H9 (cell line): Measurements from ENCODE around the gene DBR1. TPM values are rescaled to one million over a fixed set of nuclear protein-coding genes. Genes with fewer than 3 reads are reported as not detected.

ENCODE experiments used
- DNase-seq: peaks from one replicate; pipeline ENCODE4 v3.0.0-alpha.2; 2017
- H2AFZ ChIP-seq: one replicate; pipeline ENCODE4 v1.6.1; 2013; ENCODE audit warnings: mild to moderate bottlenecking, low read length, control low read depth, moderate library complexity
- H2AK5ac ChIP-seq: 2 replicates; pipeline ENCODE4 v1.6.1; 2013; ENCODE audit warnings: low read length, control low read depth, mixed read lengths; ENCODE audit not compliant: insufficient read length
- H2BK120ac ChIP-seq: one replicate; pipeline ENCODE4 v1.6.1; 2013; ENCODE audit warnings: low read depth, mild to moderate bottlenecking, low read length, control low read depth, inconsistent platforms; ENCODE audit not compliant: poor library complexity, severe bottlenecking
- H2BK12ac ChIP-seq: 2 replicates; pipeline ENCODE4 v1.6.1; 2013; ENCODE audit warnings: low read length, control low read depth, mixed read lengths, low read depth; ENCODE audit not compliant: insufficient read length
- H2BK15ac ChIP-seq: 2 replicates; pipeline ENCODE4 v1.6.1; 2013; ENCODE audit warnings: low read depth, low read length, control low read depth
- H2BK20ac ChIP-seq: one replicate; pipeline ENCODE4 v1.6.1; 2013; ENCODE audit warnings: low read depth, mild to moderate bottlenecking, low read length, control low read depth, inconsistent platforms; ENCODE audit not compliant: poor library complexity, severe bottlenecking
- H2BK5ac ChIP-seq: 2 replicates; pipeline ENCODE4 v1.6.1; 2013; ENCODE audit warnings: low read length, control low read depth, mixed read lengths; ENCODE audit not compliant: insufficient read length
- H3K14ac ChIP-seq: 2 replicates; pipeline ENCODE4 v1.6.1; 2013; ENCODE audit warnings: low read length, control low read depth; ENCODE audit not compliant: insufficient read depth
- H3K18ac ChIP-seq: 2 replicates; pipeline ENCODE4 v1.6.1; 2013; ENCODE audit warnings: low read depth, mild to moderate bottlenecking, mixed read lengths, low read length, control low read depth; ENCODE audit not compliant: insufficient read length
- H3K23ac ChIP-seq: 2 replicates; pipeline ENCODE4 v1.6.1; 2013; ENCODE audit warnings: low read length, control low read depth, mixed read lengths, low read depth; ENCODE audit not compliant: insufficient read length
- H3K23me2 ChIP-seq: 2 replicates; pipeline ENCODE4 v1.6.1; 2013; ENCODE audit warnings: low read depth, mild to moderate bottlenecking, mixed read lengths, low read length, control low read depth; ENCODE audit not compliant: insufficient read length, poor library complexity, severe bottlenecking
- H3K27ac ChIP-seq: 2 replicates; pipeline ENCODE4 v1.5.1; 2013; ENCODE audit warnings: low read length, control low read depth, mixed read lengths, low read depth; ENCODE audit not compliant: insufficient read length
- H3K27me3 ChIP-seq: 2 replicates; pipeline ENCODE4 v1.6.1; 2013; ENCODE audit warnings: low read length, control low read depth, inconsistent platforms; ENCODE audit not compliant: insufficient read depth
- H3K4ac ChIP-seq: 2 replicates; pipeline ENCODE4 v1.6.1; 2013; ENCODE audit warnings: low read depth, mild to moderate bottlenecking, control low read depth, inconsistent platforms, low read length, moderate library complexity
- H3K4me1 ChIP-seq: 2 replicates; pipeline ENCODE4 v1.6.1; 2013; ENCODE audit warnings: low read length, control low read depth, inconsistent platforms; ENCODE audit not compliant: insufficient read depth
- H3K4me2 ChIP-seq: 2 replicates; pipeline ENCODE4 v1.6.1; 2013; ENCODE audit warnings: low read length, control low read depth, mixed read lengths; ENCODE audit not compliant: insufficient read length, insufficient read depth
- H3K56ac ChIP-seq: 2 replicates; pipeline ENCODE4 v1.6.1; 2013; ENCODE audit warnings: low read depth, mild to moderate bottlenecking, mixed read lengths, low read length, control low read depth; ENCODE audit not compliant: insufficient read length
- H3K79me1 ChIP-seq: 2 replicates; pipeline ENCODE4 v1.6.1; 2013; ENCODE audit warnings: low read depth, mild to moderate bottlenecking, moderate library complexity, low read length, control low read depth, inconsistent platforms; ENCODE audit not compliant: insufficient read depth, poor library complexity, severe bottlenecking
- H3K79me2 ChIP-seq: 2 replicates; pipeline ENCODE4 v1.6.1; 2013; ENCODE audit warnings: low read length, control low read depth, inconsistent platforms; ENCODE audit not compliant: insufficient read depth
- H3K9ac ChIP-seq: 2 replicates; pipeline ENCODE4 v1.6.1; 2013; ENCODE audit warnings: low read length, control low read depth, mixed read lengths; ENCODE audit not compliant: insufficient read length; ENCODE audit errors: extremely low read depth
- H3K9me3 ChIP-seq: one replicate; pipeline ENCODE4 v1.6.1; 2013; ENCODE audit warnings: low read depth, low read length, inconsistent platforms; ENCODE audit not compliant: control insufficient read depth
- H3T11ph ChIP-seq: one replicate; pipeline ENCODE4 v1.6.1; 2013; ENCODE audit warnings: mild to moderate bottlenecking, low read length, control low read depth, inconsistent platforms
- H4K20me1 ChIP-seq: one replicate; pipeline ENCODE4 v1.6.1; 2013; ENCODE audit not compliant: control insufficient read depth, insufficient read length, insufficient read depth
- H4K5ac ChIP-seq: 2 replicates; pipeline ENCODE4 v1.6.1; 2013; ENCODE audit warnings: low read depth, mild to moderate bottlenecking, mixed read lengths, low read length, control low read depth; ENCODE audit not compliant: insufficient read length
- H4K8ac ChIP-seq: replicated peaks from 2 replicates; pipeline ENCODE4 v1.6.1; 2013; ENCODE audit warnings: low read length, control low read depth, mixed read lengths, low read depth; ENCODE audit not compliant: insufficient read length
- H4K91ac ChIP-seq: 2 replicates; pipeline ENCODE4 v1.6.1; 2013; ENCODE audit warnings: low read depth, mild to moderate bottlenecking, moderate library complexity, mixed read lengths, low read length, control low read depth; ENCODE audit not compliant: insufficient read length
- H3K27ac Mint-ChIP-seq, 3 experiments: 2 replicates in 2 of 3; 3 replicates in 1 of 3; pipeline ENCODE4 v1.8.0; 2020 to 2021; ENCODE audit warnings: mixed read lengths in 3 of 3, mild to moderate bottlenecking in 1 of 3, moderate library complexity in 1 of 3
- H3K27me3 Mint-ChIP-seq: 2 replicates; pipeline ENCODE4 v1.8.0; 2021; ENCODE audit warnings: low read depth, mild to moderate bottlenecking, moderate library complexity, mixed read lengths
- H3K36me3 Mint-ChIP-seq, 3 experiments: 2 replicates in 2 of 3; 3 replicates in 1 of 3; pipeline ENCODE4 v1.8.0; 2020 to 2021; ENCODE audit warnings: low read depth in 3 of 3, mixed read lengths in 3 of 3; ENCODE audit not compliant: insufficient read depth in 1 of 3
- H3K4me1 Mint-ChIP-seq, 2 experiments: 2 replicates each; pipeline ENCODE4 v1.8.0; 2020; ENCODE audit warnings: mixed read lengths in 2 of 2
- H3K4me3 Mint-ChIP-seq, 2 experiments: 2 replicates in 1 of 2; 3 replicates in 1 of 2; pipeline ENCODE4 v1.8.0; 2020 to 2021; ENCODE audit warnings: mild to moderate bottlenecking in 2 of 2, mixed read lengths in 2 of 2, moderate library complexity in 1 of 2
- H3K9me3 Mint-ChIP-seq, 2 experiments: 2 replicates in 1 of 2; 3 replicates in 1 of 2; pipeline ENCODE4 v1.8.0; 2020; ENCODE audit warnings: mild to moderate bottlenecking in 2 of 2, mixed read lengths in 2 of 2, moderate library complexity in 1 of 2
- CTCF ChIP-seq: fragments of 200-600 bp; sonication (generic); conservative IDR thresholded peaks from 3 replicates; pipeline ENCODE4 v1.8.0; 2021; ENCODE audit warnings: antibody characterized with exemption, mild to moderate bottlenecking
- WGBS: extraction: QIAGEN DNeasy Blood & Tissue Kit; methylation state at CpG from one replicate; pipeline ENCODE4 v1.1.7; 2013; ENCODE audit warnings: missing lambda C conversion rate, low lambda C conversion rate, mixed read lengths; ENCODE audit not compliant: insufficient read length; ENCODE audit errors: extremely low coverage; 5-methylcytosine and 5-hydroxymethylcytosine counted together
- total RNA-seq: library from RNA; stranded (reverse); gene quantifications from 2 replicates; pipeline ENCODE4 v1.2.1, GENCODE V29; 2021

DBR1 gene
- total RNA-seq, 1 experiment from 2014 or later, result 21.6 TPM

- Histone ChIP-seq H2BK5ac (no peak overlapping the region), H4K8ac (no peak overlapping the region), H2BK15ac (no peak overlapping the region), H3K27ac (no peak overlapping the region), H4K91ac (no peak overlapping the region), H2BK20ac (no peak overlapping the region), H3K79me2 (peaks cover 13% of the 10 kb centered on the region; the same call in 1 of the 2 replicates), H3K4me2 (no peak overlapping the region), H2BK12ac (no peak overlapping the region), H2AFZ (no peak overlapping the region), H3K4ac (no peak overlapping the region), H3K9ac (no peak overlapping the region), H2AK5ac (no peak overlapping the region), H3K56ac (no peak overlapping the region), H3K9me3 (no peaks in the 10 kb centered on the region), H3K18ac (no peak overlapping the region), H3K27me3 (no peaks in the 10 kb centered on the region), H3T11ph (no peak overlapping the region), H3K23ac (no peak overlapping the region), H4K20me1 (no peaks in the 10 kb centered on the region), H4K5ac (no peak overlapping the region), H3K14ac (no peak overlapping the region), H3K79me1 (no peaks in the 10 kb centered on the region), H2BK120ac (no peak overlapping the region), H3K23me2 (no peaks in the 10 kb centered on the region), H3K4me1 (no peaks in the 10 kb centered on the region)
- Mint-ChIP-seq H3K4me3 (no peak overlapping the region), H3K4me1 (peaks cover 13 to 22% of the 10 kb centered on the region in 2 experiments), H3K27ac (no peak overlapping the region), H3K36me3 (peaks cover 4 to 8% (median 4%) of the 10 kb centered on the region in 3 experiments; a peak in 6 of 7 replicates), H3K27me3 (peaks cover 30% of the 10 kb centered on the region), H3K9me3 (no peaks in the 10 kb centered on the region)
- DNase-seq, result no peak
- no CpG with 5 or more reads among the region's 3 CpGs for WGBS
- TF ChIP-seq CTCF, result no peak
Observed at GRCh38 chr3:138184994-138185393, 10.3 kb upstream of the DBR1 start.
